ENCODE results near the gene MAG. TPM values are rescaled to one million over a fixed set of nuclear protein-coding genes. Genes with fewer than 3 reads are reported as not detected.

The MAG gene
- total RNA-seq, 1 donor from 2014 or later: not detected

- no peak overlapping the region for H3K27ac Mint-ChIP-seq (ENCODE audit: unreplicated experiment)
- no peaks in the 10 kb centered on the region for H3K9me3 Mint-ChIP-seq (ENCODE audit: unreplicated experiment)
These were observed 19.7 kb upstream of the MAG start for GRCh38 chr19:35272122-35272719.

GRCh38 chr19:35272954-35273649 lies 18.9 kb upstream of the MAG start:
- H3K4me1 Mint-ChIP-seq (ENCODE audit: unreplicated experiment): peaks cover 9% of the 10 kb centered on the region
- H3K36me3 Mint-ChIP-seq (ENCODE audit: low read depth, unreplicated experiment): peaks cover 48% of the 10 kb centered on the region
- DNase-seq (ENCODE audit: low spot score): no peak
- TF ChIP-seq CTCF (IDR thresholded peaks at IDR 0.05; ENCODE audit: unreplicated experiment): no peak
- no peaks in the 10 kb centered on the region for H3K9me3 Mint-ChIP-seq (ENCODE audit: unreplicated experiment)
- peak overlapping the region; percentile 68 for H3K27ac Mint-ChIP-seq (ENCODE audit: unreplicated experiment)
- peaks cover 13% of the 10 kb centered on the region for H3K27me3 Mint-ChIP-seq (ENCODE audit: unreplicated experiment)
- H3K4me3 Mint-ChIP-seq (ENCODE audit: unreplicated experiment): peak overlapping the region; percentile 86

More at GRCh38 chr19:35272122-35272719, 19.7 kb upstream of the MAG start:
- DNase-seq (ENCODE audit: low spot score): no peak
- peaks cover 47% of the 10 kb centered on the region for H3K36me3 Mint-ChIP-seq (ENCODE audit: low read depth, unreplicated experiment)
- TF ChIP-seq CTCF (IDR thresholded peaks at IDR 0.05; ENCODE audit: unreplicated experiment): no peak
- peak overlapping the region; percentile 34 for H3K4me3 Mint-ChIP-seq (ENCODE audit: unreplicated experiment)
- H3K4me1 Mint-ChIP-seq (ENCODE audit: unreplicated experiment): peaks cover 9% of the 10 kb centered on the region
- peaks cover 11% of the 10 kb centered on the region for H3K27me3 Mint-ChIP-seq (ENCODE audit: unreplicated experiment)

GRCh38 chr19:35273686-35274259 lies 18.2 kb upstream of the MAG start:
- peaks cover 9% of the 10 kb centered on the region for H3K4me1 Mint-ChIP-seq (ENCODE audit: unreplicated experiment)
- peak overlapping the region; percentile 53 for H3K4me3 Mint-ChIP-seq (ENCODE audit: unreplicated experiment)
- DNase-seq (ENCODE audit: low spot score): no peak
- no peak overlapping the region for H3K27ac Mint-ChIP-seq (ENCODE audit: unreplicated experiment)
- H3K9me3 Mint-ChIP-seq (ENCODE audit: unreplicated experiment): no peaks in the 10 kb centered on the region
- peaks cover 13% of the 10 kb centered on the region for H3K27me3 Mint-ChIP-seq (ENCODE audit: unreplicated experiment)
- no peak for TF ChIP-seq CTCF (IDR thresholded peaks at IDR 0.05; ENCODE audit: unreplicated experiment)
- H3K36me3 Mint-ChIP-seq (ENCODE audit: low read depth, unreplicated experiment): peaks cover 48% of the 10 kb centered on the region

- Mint-ChIP-seq H3K27ac (ENCODE audit: unreplicated experiment) (no peak overlapping the region), H3K4me3 (ENCODE audit: unreplicated experiment) (peak overlapping the region; percentile 53), H3K9me3 (ENCODE audit: unreplicated experiment) (no peaks in the 10 kb centered on the region), H3K27me3 (ENCODE audit: unreplicated experiment) (peaks cover 13% of the 10 kb centered on the region), H3K4me1 (ENCODE audit: unreplicated experiment) (peaks cover 9% of the 10 kb centered on the region), H3K36me3 (ENCODE audit: low read depth, unreplicated experiment) (peaks cover 48% of the 10 kb centered on the region)
- DNase-seq (ENCODE audit: low spot score): no peak
- no peak for TF ChIP-seq CTCF (IDR thresholded peaks at IDR 0.05; ENCODE audit: unreplicated experiment)
These were observed 17.6 kb upstream of the MAG start for GRCh38 chr19:35274323-35274722.
